ENCODE measurements around the gene KRTAP21-3. TPM values are rescaled to one million over a fixed set of nuclear protein-coding genes. Genes with fewer than 3 reads are reported as not detected.

Gene KRTAP21-3, protein sequence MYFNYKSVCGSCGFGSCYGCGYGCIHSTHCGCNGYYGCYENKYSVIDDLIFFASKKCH
- not detected in 2 replicates for total RNA-seq

DNA sequence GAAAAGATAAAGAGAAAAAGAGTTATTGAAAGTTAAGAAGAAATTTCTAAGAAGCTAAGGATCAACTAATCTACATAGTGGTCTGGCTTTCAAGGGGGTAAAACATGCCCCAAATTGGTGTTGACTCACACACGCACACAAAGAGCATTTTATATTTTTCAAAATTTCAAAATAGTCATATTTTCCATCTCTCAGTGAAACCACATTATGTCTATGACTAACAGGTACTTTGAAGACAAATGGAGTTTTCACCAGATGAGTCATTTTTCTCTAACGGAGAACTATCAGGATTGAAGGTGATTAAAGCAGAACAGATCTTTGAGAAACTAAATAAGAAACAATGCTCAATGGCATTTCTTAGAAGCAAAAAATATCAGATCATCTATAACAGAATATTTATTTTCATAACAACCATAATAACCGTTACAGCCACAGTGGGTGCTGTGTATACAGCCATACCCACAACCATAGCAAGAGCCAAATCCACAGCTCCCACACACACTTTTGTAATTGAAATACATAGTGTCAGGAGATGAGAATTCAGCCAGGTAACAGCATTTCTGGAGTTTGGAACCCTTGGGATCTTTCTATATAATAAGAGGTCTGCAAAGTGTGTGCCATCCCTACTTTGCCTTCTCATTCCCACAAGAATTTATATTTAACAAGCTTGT is at the start of gene KRTAP21-3:
Gene KRTAP21-3, minus strand, starts transcription at position 539 of the 671 bp plus-strand sequence. Its CDS starts 18 bp downstream, at position 521.

DNA sequence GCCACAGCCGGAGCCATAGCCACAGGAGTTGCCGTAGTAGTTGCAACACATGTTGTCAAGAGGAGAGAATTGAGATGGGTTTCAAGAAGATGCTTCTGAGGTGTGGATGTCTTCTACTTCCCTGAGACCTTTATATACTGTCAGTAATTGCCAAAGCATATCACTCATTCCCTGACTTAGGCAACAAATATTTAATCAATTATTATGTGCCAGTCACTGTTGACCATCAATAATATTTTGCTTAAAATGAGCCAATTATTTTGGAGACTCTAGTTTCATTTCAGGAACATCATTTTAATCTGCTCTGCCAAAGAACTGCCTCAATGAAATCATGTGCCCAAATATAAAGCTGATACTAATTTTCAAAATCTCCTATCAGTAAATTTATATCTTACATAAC is 36.8 kb upstream of the KRTAP21-3 start, which contains the start of gene KRTAP21-1:
Gene KRTAP21-1, minus strand, starts transcription at position 101 of the 400 bp plus-strand sequence. Its CDS starts 50 bp downstream, at position 51.

DNA sequence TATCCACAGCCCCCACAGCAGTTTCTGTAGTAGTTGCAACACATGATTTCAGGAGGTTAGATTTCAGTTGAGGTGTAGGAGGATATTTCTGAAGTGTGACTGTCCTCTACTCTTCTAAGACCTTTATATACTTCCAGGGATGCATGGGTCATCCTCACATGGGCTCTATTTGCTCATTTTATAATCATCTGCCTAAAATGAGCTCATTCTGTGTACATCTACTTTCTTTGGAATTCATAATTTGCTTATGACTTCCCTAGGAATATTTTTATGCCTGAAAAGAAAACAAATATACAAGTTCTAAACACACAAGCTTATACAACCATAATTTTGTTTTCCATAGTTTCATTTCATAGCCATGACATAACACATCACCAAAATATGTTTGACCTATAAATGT is 28.6 kb upstream of the KRTAP21-3 start, which contains the start of gene KRTAP21-2:
Gene KRTAP21-2, minus strand, starts transcription at position 101 of the 400 bp plus-strand sequence. Its CDS starts 57 bp downstream, at position 44.

Other genes starting within 250 kb of the KRTAP21-3 start
- gene KRTAP19-1, start 238.4 kb downstream of the KRTAP21-3 start, total RNA-seq: not detected in 2 replicates
- not detected in 2 replicates for gene KRTAP19-2, start 231.3 kb downstream of the KRTAP21-3 start, total RNA-seq
- not detected in 2 replicates for gene KRTAP19-3, start 226.8 kb downstream of the KRTAP21-3 start, total RNA-seq
- not detected in 2 replicates for gene KRTAP19-4, start 221.6 kb downstream of the KRTAP21-3 start, total RNA-seq
- not detected in 2 replicates for gene KRTAP19-5, start 216.6 kb downstream of the KRTAP21-3 start, total RNA-seq
- not detected in 2 replicates for gene KRTAP19-6, start 176.9 kb downstream of the KRTAP21-3 start, total RNA-seq
- not detected in 2 replicates for gene KRTAP19-7, start 157.5 kb downstream of the KRTAP21-3 start, total RNA-seq
- gene KRTAP22-2, start 128.4 kb downstream of the KRTAP21-3 start, total RNA-seq: not detected in 2 replicates
- gene KRTAP6-3, start 126.3 kb downstream of the KRTAP21-3 start, total RNA-seq: not detected in 2 replicates
- gene KRTAP6-2, start 119.9 kb downstream of the KRTAP21-3 start, total RNA-seq: not detected in 2 replicates
- gene KRTAP22-1, start 117.7 kb downstream of the KRTAP21-3 start, total RNA-seq: not detected in 2 replicates
- gene KRTAP6-1, start 104.8 kb downstream of the KRTAP21-3 start, total RNA-seq: not detected in 2 replicates
- not detected in 2 replicates for gene KRTAP20-1, start 102.4 kb downstream of the KRTAP21-3 start, total RNA-seq
- gene KRTAP20-4, start 98.2 kb downstream of the KRTAP21-3 start, total RNA-seq: not detected in 2 replicates
- gene KRTAP20-2, start 83.6 kb downstream of the KRTAP21-3 start, total RNA-seq: not detected in 2 replicates
- gene KRTAP20-3, start 75.9 kb downstream of the KRTAP21-3 start, total RNA-seq: not detected in 2 replicates
- gene KRTAP21-2, start 28.5 kb upstream of the KRTAP21-3 start, total RNA-seq: not detected in 2 replicates
- gene KRTAP21-1, start 36.7 kb upstream of the KRTAP21-3 start, total RNA-seq: not detected in 2 replicates
- not detected in 2 replicates for gene KRTAP8-1, start 94.5 kb upstream of the KRTAP21-3 start, total RNA-seq
- not detected in 2 replicates for gene KRTAP7-1, start 111.0 kb upstream of the KRTAP21-3 start, total RNA-seq
- not detected in 2 replicates for gene KRTAP11-1, start 162.8 kb upstream of the KRTAP21-3 start, total RNA-seq